ENCODE data around the gene LAMA4.

LAMA4 gene

GRCh38 chr6:112153926-112154607 lies 100.3 kb downstream of the LAMA4 start:
- Histone ChIP-seq H3K9ac (ENCODE audit: insufficient read length, low read depth) (no peak overlapping the region), H3K36me3 (ENCODE audit: insufficient read depth, insufficient read length, low read length) (no peaks in the 10 kb centered on the region), H3K27me3 (ENCODE audit: insufficient read depth, insufficient read length) (no peaks in the 10 kb centered on the region), H3K9me3 (ENCODE audit: insufficient read depth, low read length) (no peaks in the 10 kb centered on the region), H3K4me3 (ENCODE audit: insufficient read length, low read depth) (no peak overlapping the region), H3K4me1 (ENCODE audit: insufficient read depth, insufficient read length) (no peaks in the 10 kb centered on the region)
- TF ChIP-seq SUZ12 (IDR thresholded peaks at IDR 0.05; ENCODE audit: extremely low read depth, insufficient read depth, insufficient read length) (no peak), YY1 (IDR thresholded peaks at IDR 0.05; ENCODE audit: insufficient read depth, insufficient read length) (no peak), ZNF274 (IDR thresholded peaks at IDR 0.05; ENCODE audit: low read depth, low read length) (no peak)
- DNase-seq (ENCODE audit: low read depth, low spot score) = no peak

GRCh38 chr6:112150363-112150762 lies 104.0 kb downstream of the LAMA4 start:
- Histone ChIP-seq H3K4me1 (ENCODE audit: insufficient read depth, insufficient read length) (no peaks in the 10 kb centered on the region), H3K27me3 (ENCODE audit: insufficient read depth, insufficient read length) (no peaks in the 10 kb centered on the region), H3K4me3 (ENCODE audit: insufficient read length, low read depth) (no peak overlapping the region), H3K9me3 (ENCODE audit: insufficient read depth, low read length) (no peaks in the 10 kb centered on the region), H3K9ac (ENCODE audit: insufficient read length, low read depth) (no peak overlapping the region), H3K36me3 (ENCODE audit: insufficient read depth, insufficient read length, low read length) (no peaks in the 10 kb centered on the region)
- DNase-seq (ENCODE audit: low read depth, low spot score) = no peak
- TF ChIP-seq YY1 (IDR thresholded peaks at IDR 0.05; ENCODE audit: insufficient read depth, insufficient read length) (no peak), ZNF274 (IDR thresholded peaks at IDR 0.05; ENCODE audit: low read depth, low read length) (no peak), SUZ12 (IDR thresholded peaks at IDR 0.05; ENCODE audit: extremely low read depth, insufficient read depth, insufficient read length) (no peak)

- no peaks in the 10 kb centered on the region for H3K9me3 ChIP-seq (ENCODE audit: insufficient read depth, low read length)
- no peak overlapping the region for H3K4me3 ChIP-seq (ENCODE audit: insufficient read length, low read depth)
- H3K27me3 ChIP-seq (ENCODE audit: insufficient read depth, insufficient read length) = no peaks in the 10 kb centered on the region
- TF ChIP-seq YY1 (IDR thresholded peaks at IDR 0.05; ENCODE audit: insufficient read depth, insufficient read length) = no peak
- no peak for TF ChIP-seq SUZ12 (IDR thresholded peaks at IDR 0.05; ENCODE audit: extremely low read depth, insufficient read depth, insufficient read length)
- TF ChIP-seq ZNF274 (IDR thresholded peaks at IDR 0.05; ENCODE audit: low read depth, low read length) = no peak
- H3K4me1 ChIP-seq (ENCODE audit: insufficient read depth, insufficient read length) = no peaks in the 10 kb centered on the region
- no peak for DNase-seq (ENCODE audit: low read depth, low spot score)
- H3K36me3 ChIP-seq (ENCODE audit: insufficient read depth, insufficient read length, low read length) = no peaks in the 10 kb centered on the region
- H3K9ac ChIP-seq (ENCODE audit: insufficient read length, low read depth) = no peak overlapping the region
Observed at GRCh38 chr6:112149719-112150263, 104.6 kb downstream of the LAMA4 start.

- DNase-seq (ENCODE audit: low read depth, low spot score) = no peak
- H3K36me3 ChIP-seq (ENCODE audit: insufficient read depth, insufficient read length, low read length) = no peaks in the 10 kb centered on the region
- no peak overlapping the region for H3K9ac ChIP-seq (ENCODE audit: insufficient read length, low read depth)
- H3K4me1 ChIP-seq (ENCODE audit: insufficient read depth, insufficient read length) = no peaks in the 10 kb centered on the region
- H3K4me3 ChIP-seq (ENCODE audit: insufficient read length, low read depth) = no peak overlapping the region
- no peaks in the 10 kb centered on the region for H3K9me3 ChIP-seq (ENCODE audit: insufficient read depth, low read length)
- no peaks in the 10 kb centered on the region for H3K27me3 ChIP-seq (ENCODE audit: insufficient read depth, insufficient read length)
- no peak for TF ChIP-seq ZNF274 (IDR thresholded peaks at IDR 0.05; ENCODE audit: low read depth, low read length)
- no peak for TF ChIP-seq SUZ12 (IDR thresholded peaks at IDR 0.05; ENCODE audit: extremely low read depth, insufficient read depth, insufficient read length)
- no peak for TF ChIP-seq YY1 (IDR thresholded peaks at IDR 0.05; ENCODE audit: insufficient read depth, insufficient read length)
Observed at GRCh38 chr6:112149236-112149635, 105.1 kb downstream of the LAMA4 start.

GRCh38 chr6:112148103-112148502 lies 106.3 kb downstream of the LAMA4 start:
- DNase-seq (ENCODE audit: low read depth, low spot score) = no peak
- H3K36me3 ChIP-seq (ENCODE audit: insufficient read depth, insufficient read length, low read length) = no peaks in the 10 kb centered on the region
- TF ChIP-seq ZNF274 (IDR thresholded peaks at IDR 0.05; ENCODE audit: low read depth, low read length) = no peak
- TF ChIP-seq YY1 (IDR thresholded peaks at IDR 0.05; ENCODE audit: insufficient read depth, insufficient read length) = no peak
- TF ChIP-seq SUZ12 (IDR thresholded peaks at IDR 0.05; ENCODE audit: extremely low read depth, insufficient read depth, insufficient read length) = no peak

GRCh38 chr6:112145080-112145573 lies 109.2 kb downstream of the LAMA4 start:
- H3K4me1 ChIP-seq (ENCODE audit: insufficient read depth, insufficient read length) = no peaks in the 10 kb centered on the region
- H3K9ac ChIP-seq (ENCODE audit: insufficient read length, low read depth) = no peak overlapping the region
- no peaks in the 10 kb centered on the region for H3K36me3 ChIP-seq (ENCODE audit: insufficient read depth, insufficient read length, low read length)
- H3K27me3 ChIP-seq (ENCODE audit: insufficient read depth, insufficient read length) = no peaks in the 10 kb centered on the region
- no peaks in the 10 kb centered on the region for H3K9me3 ChIP-seq (ENCODE audit: insufficient read depth, low read length)
- no peak for TF ChIP-seq SUZ12 (IDR thresholded peaks at IDR 0.05; ENCODE audit: extremely low read depth, insufficient read depth, insufficient read length)
- TF ChIP-seq ZNF274 (IDR thresholded peaks at IDR 0.05; ENCODE audit: low read depth, low read length) = no peak
- TF ChIP-seq YY1 (IDR thresholded peaks at IDR 0.05; ENCODE audit: insufficient read depth, insufficient read length) = no peak
- no peak for DNase-seq (ENCODE audit: low read depth, low spot score)
- H3K4me3 ChIP-seq (ENCODE audit: insufficient read length, low read depth) = no peak overlapping the region

More at GRCh38 chr6:112148103-112148502, 106.3 kb downstream of the LAMA4 start:
- Histone ChIP-seq H3K9me3 (ENCODE audit: insufficient read depth, low read length) (no peaks in the 10 kb centered on the region), H3K9ac (ENCODE audit: insufficient read length, low read depth) (no peak overlapping the region), H3K4me3 (ENCODE audit: insufficient read length, low read depth) (no peak overlapping the region), H3K27me3 (ENCODE audit: insufficient read depth, insufficient read length) (no peaks in the 10 kb centered on the region), H3K4me1 (ENCODE audit: insufficient read depth, insufficient read length) (no peaks in the 10 kb centered on the region)

GRCh38 chr6:112144145-112144926 lies 110.0 kb downstream of the LAMA4 start:
- DNase-seq (ENCODE audit: low read depth, low spot score) = no peak
- H3K9ac ChIP-seq (ENCODE audit: insufficient read length, low read depth) = no peak overlapping the region
- TF ChIP-seq ZNF274 (IDR thresholded peaks at IDR 0.05; ENCODE audit: low read depth, low read length) (no peak), YY1 (IDR thresholded peaks at IDR 0.05; ENCODE audit: insufficient read depth, insufficient read length) (no peak), SUZ12 (IDR thresholded peaks at IDR 0.05; ENCODE audit: extremely low read depth, insufficient read depth, insufficient read length) (no peak)
- H3K9me3 ChIP-seq (ENCODE audit: insufficient read depth, low read length) = no peaks in the 10 kb centered on the region
- H3K36me3 ChIP-seq (ENCODE audit: insufficient read depth, insufficient read length, low read length) = no peaks in the 10 kb centered on the region
- H3K4me3 ChIP-seq (ENCODE audit: insufficient read length, low read depth) = no peak overlapping the region
- H3K4me1 ChIP-seq (ENCODE audit: insufficient read depth, insufficient read length) = no peaks in the 10 kb centered on the region
- no peaks in the 10 kb centered on the region for H3K27me3 ChIP-seq (ENCODE audit: insufficient read depth, insufficient read length)

Data from NT2/D1 (cell line).